Endothelial cell of umbilical vein (primary cell): Measurements from ENCODE around the gene RYR2. TPM values are rescaled to one million over a fixed set of nuclear protein-coding genes. Genes with fewer than 3 reads are reported as not detected.

Experiments used
- BruUV-seq: library from RNA; stranded (reverse); fragments of 400-500 nt; replicated peaks from 2 replicates; lab custom pipeline; 2021; lab: Mats Ljungman, UMichigan
- CTCF ChIA-PET: fragments of 300-600, 350-600 bp; sonication (Branson Sonifier 250); formaldehyde crosslinking; loops from one replicate; lab custom pipeline; 2021; ENCODE audit warnings: antibody characterized with exemption, inconsistent platforms; lab: Charles Lee
- POLR2A ChIA-PET: fragments of 300-600, 350-600 bp; sonication (Branson Sonifier 250); formaldehyde crosslinking; loops from one replicate; lab custom pipeline; 2021; ENCODE audit warnings: antibody characterized with exemption, inconsistent platforms; lab: Charles Lee
- DNase-seq: peaks from one replicate; pipeline ENCODE4 v3.0.0-alpha.2; 2011; ENCODE audit warnings: low read depth, low spot score
- FAIRE-seq: peaks from 2 replicates; lab custom pipeline; 2011; peaks lifted over from hg19 to GRCh38; lab: Jason Lieb, UNC
- H2AFZ ChIP-seq: 2 replicates; pipeline ENCODE4 v1.6.0; 2012; ENCODE audit warnings: low read depth, low read length, control low read depth, inconsistent platforms
- H3K27ac ChIP-seq: 2 replicates; pipeline ENCODE4 v1.5.1; 2011; ENCODE audit warnings: low read depth, mild to moderate bottlenecking, control low read depth, low read length, moderate library complexity; ENCODE audit not compliant: insufficient read depth
- H3K27me3 ChIP-seq, 2 experiments: 2 replicates each; pipeline versions ENCODE4 v1.6.0 to v1.6.1; 2011; ENCODE audit warnings: low read length in 2 of 2, mixed read lengths in 1 of 2; ENCODE audit not compliant: control insufficient read depth in 2 of 2, insufficient read depth in 2 of 2
- H3K36me3 ChIP-seq, 2 experiments: 2 replicates in 1 of 2; 3 replicates in 1 of 2; pipeline ENCODE4 v1.5.1; 2011; ENCODE audit warnings: low read length in 2 of 2, mild to moderate bottlenecking in 1 of 2, moderate library complexity in 1 of 2; ENCODE audit not compliant: control insufficient read depth in 2 of 2, insufficient read depth in 2 of 2; ENCODE audit errors: extremely low read depth in 1 of 2
- H3K4me1 ChIP-seq: 3 replicates; pipeline ENCODE4 v1.5.1; 2011; ENCODE audit warnings: mild to moderate bottlenecking, low read length; ENCODE audit not compliant: control insufficient read depth, insufficient read depth; ENCODE audit errors: extremely low read depth
- H3K4me2 ChIP-seq: 2 replicates; pipeline ENCODE4 v1.6.1; 2011; ENCODE audit warnings: low read length, control low read depth, mixed read lengths; ENCODE audit not compliant: insufficient read depth
- H3K4me3 ChIP-seq, 3 experiments: fragments of 200-600 bp in 1 of 3; sonication (generic), shearing (Covaris generic) in 1 of 3; replicated peaks in 1 of 3; 2 replicates each; pipeline ENCODE4 v1.5.1; 2011 to 2016; ENCODE audit warnings: control low read depth in 3 of 3, low read length in 3 of 3, mild to moderate bottlenecking in 2 of 3, inconsistent platforms in 1 of 3, low read depth in 1 of 3, moderate library complexity in 1 of 3; ENCODE audit not compliant: insufficient read depth in 1 of 3
- H3K79me2 ChIP-seq: 2 replicates; pipeline ENCODE4 v1.6.0; 2012; ENCODE audit warnings: low read length, inconsistent platforms; ENCODE audit not compliant: control insufficient read depth, insufficient read depth
- H3K9ac ChIP-seq: replicated peaks from 2 replicates; pipeline ENCODE3; 2011; ENCODE audit warnings: low read length, control low read depth; ENCODE audit not compliant: insufficient read depth; ENCODE audit errors: extremely low read depth
- H3K9me1 ChIP-seq: replicated peaks from 3 replicates; pipeline ENCODE4 v1.6.0; 2011; ENCODE audit warnings: mild to moderate bottlenecking, low read length; ENCODE audit not compliant: control insufficient read depth, insufficient read depth; ENCODE audit errors: extremely low read depth
- H3K9me3 ChIP-seq: replicated peaks from 2 replicates; pipeline ENCODE4 v1.5.1; 2012; ENCODE audit warnings: low read length, inconsistent platforms; ENCODE audit not compliant: control insufficient read depth, insufficient read depth
- H4K20me1 ChIP-seq: replicated peaks from 2 replicates; pipeline ENCODE3; 2011; ENCODE audit warnings: mild to moderate bottlenecking, low read length; ENCODE audit not compliant: control insufficient read depth, insufficient read depth; ENCODE audit errors: extremely low read depth
- EZH2 ChIP-seq: IDR thresholded peaks from 2 replicates; pipeline ENCODE4 v1.6.1; 2012; ENCODE audit warnings: borderline replicate concordance, low read depth, mild to moderate bottlenecking, moderate library complexity, low read length, inconsistent platforms; ENCODE audit not compliant: severe bottlenecking
- FOS ChIP-seq: IDR thresholded peaks from 2 replicates; pipeline ENCODE4 v1.6.1; 2011; ENCODE audit warnings: mild to moderate bottlenecking, low read length, moderate library complexity, borderline replicate concordance; ENCODE audit not compliant: insufficient read depth
- GATA2 ChIP-seq: IDR thresholded peaks from 2 replicates; pipeline ENCODE4 v1.7.0; 2011; ENCODE audit warnings: low read depth, mild to moderate bottlenecking, moderate library complexity, mixed read lengths, low read length; ENCODE audit not compliant: insufficient read length, insufficient read depth
- JUN ChIP-seq: IDR thresholded peaks from 2 replicates; pipeline ENCODE4 v1.6.1; 2011; ENCODE audit warnings: borderline replicate concordance, low read depth; ENCODE audit not compliant: insufficient read length, insufficient read depth
- MAX ChIP-seq: IDR thresholded peaks from 2 replicates; pipeline ENCODE4 v1.6.1; 2011; ENCODE audit not compliant: insufficient read depth, insufficient read length
- MYC ChIP-seq: IDR thresholded peaks from one replicate; pipeline ENCODE4 v1.6.1; 2011; ENCODE audit warnings: mild to moderate bottlenecking, low read depth, low read length
- POLR2A ChIP-seq: IDR thresholded peaks from 2 replicates; pipeline ENCODE4 v1.6.1; 2012; ENCODE audit warnings: low read depth, mild to moderate bottlenecking, control low read depth, low read length
- POLR2AphosphoS5 ChIP-seq: IDR thresholded peaks from 2 replicates; pipeline ENCODE4 v1.6.1; 2012; ENCODE audit warnings: low read depth, mild to moderate bottlenecking, control low read depth, low read length, moderate library complexity; ENCODE audit not compliant: insufficient read depth
- dilution Hi-C: fragments of 300-500 bp; cut with MboI; formaldehyde crosslinking; loops from one replicate; pipeline ENCODE4 v1.15.0; 2019; ENCODE audit warnings: low sequenced_read_pairs; ENCODE audit not compliant: extremely low pct_ligation_motif_present
- intact Hi-C: fragments of 100-400 bp; cut with micrococcal nuclease; formaldehyde crosslinking; loops from one replicate; pipeline ENCODE4 v1.10.0; 2022
- polyA plus RNA-seq, 4 experiments: library from polyadenylated mRNA; depleted of rRNA in 3 of 4; stranded (reverse) in 3 of 4; unstranded in 1 of 4; fragments of >200 nt; gene quantifications; 2 replicates each; pipeline versions ENCODE4 v1.2.1 to v1.2.3, GENCODE V29; 2011 to 2012; ENCODE audit warnings: missing spikeins in 1 of 4
- total RNA-seq: library from RNA; stranded (reverse); gene quantifications from 2 replicates; pipeline ENCODE4 v1.2.3, GENCODE V29; 2021
- TF ChIP-seq, protein P1 (sequence below), 2 donors: IDR thresholded peaks; 1 replicate in 1 of 2; 2 replicates in 1 of 2; pipeline ENCODE4 v1.5.1; 2011; ENCODE audit warnings: low read length in 2 of 2, mild to moderate bottlenecking in 2 of 2, moderate library complexity in 2 of 2, control low read depth in 1 of 2, inconsistent platforms in 1 of 2, low read depth in 1 of 2; ENCODE audit not compliant: insufficient read depth in 1 of 2; ENCODE audit errors: extremely low read depth in 1 of 2

RYR2 gene
- total and polyA plus RNA-seq, 2 donors (not counting 3 experiments of a cell fraction or from before 2014, with no cell fraction given), result not detected

DNA sequence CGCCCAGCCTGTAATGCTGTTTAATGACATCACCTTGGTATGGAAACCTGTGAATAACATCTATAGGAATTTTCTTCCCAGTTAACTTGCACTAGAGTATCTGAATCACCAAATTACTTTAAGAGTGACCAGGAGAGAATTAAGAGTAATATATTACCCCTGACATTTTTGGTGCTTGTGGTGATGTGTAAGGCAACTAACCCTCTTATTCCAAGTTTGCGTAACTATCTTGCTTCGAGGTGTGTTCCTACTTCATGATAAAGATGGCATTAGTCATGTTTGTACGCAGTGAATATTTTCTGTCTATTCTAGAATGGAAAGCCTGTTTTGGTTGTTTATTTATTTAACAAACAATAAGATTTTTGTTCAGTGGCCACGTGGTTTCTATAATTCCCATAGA lies 717.4 kb downstream of the RYR2 start:
- intact Hi-C loops, result no loop called here
- H3K9ac ChIP-seq, result no peak overlapping the region
- FAIRE-seq, result no peak
- BruUV-seq, result no TSS peak
- peaks cover 5% of the 10 kb centered on the region for H3K9me3 ChIP-seq
- no peaks in the 10 kb centered on the region for H3K79me2 ChIP-seq
- dilution Hi-C loops, result no loop called here
- TF ChIP-seq JUN (no peak), MYC (no peak), GATA2 (no peak), EZH2 (no peak), FOS (no peak), MAX (no peak), POLR2A (no peak), POLR2AphosphoS5 (no peak)
- TF ChIP-seq, protein P1, sequence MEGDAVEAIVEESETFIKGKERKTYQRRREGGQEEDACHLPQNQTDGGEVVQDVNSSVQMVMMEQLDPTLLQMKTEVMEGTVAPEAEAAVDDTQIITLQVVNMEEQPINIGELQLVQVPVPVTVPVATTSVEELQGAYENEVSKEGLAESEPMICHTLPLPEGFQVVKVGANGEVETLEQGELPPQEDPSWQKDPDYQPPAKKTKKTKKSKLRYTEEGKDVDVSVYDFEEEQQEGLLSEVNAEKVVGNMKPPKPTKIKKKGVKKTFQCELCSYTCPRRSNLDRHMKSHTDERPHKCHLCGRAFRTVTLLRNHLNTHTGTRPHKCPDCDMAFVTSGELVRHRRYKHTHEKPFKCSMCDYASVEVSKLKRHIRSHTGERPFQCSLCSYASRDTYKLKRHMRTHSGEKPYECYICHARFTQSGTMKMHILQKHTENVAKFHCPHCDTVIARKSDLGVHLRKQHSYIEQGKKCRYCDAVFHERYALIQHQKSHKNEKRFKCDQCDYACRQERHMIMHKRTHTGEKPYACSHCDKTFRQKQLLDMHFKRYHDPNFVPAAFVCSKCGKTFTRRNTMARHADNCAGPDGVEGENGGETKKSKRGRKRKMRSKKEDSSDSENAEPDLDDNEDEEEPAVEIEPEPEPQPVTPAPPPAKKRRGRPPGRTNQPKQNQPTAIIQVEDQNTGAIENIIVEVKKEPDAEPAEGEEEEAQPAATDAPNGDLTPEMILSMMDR (IDR thresholded peaks at IDR 0.05; ENCODE audit: extremely low read depth in 1 of 2, insufficient read depth in 1 of 2, low read depth in 1 of 2, low read length in 2 of 2), result no peak
- H3K4me1 ChIP-seq, result no peaks in the 10 kb centered on the region
- H2AFZ ChIP-seq, result no peak overlapping the region
- no peak for DNase-seq
- H3K9me1 ChIP-seq, result no peaks in the 10 kb centered on the region
- no peaks in the 10 kb centered on the region for H3K27me3 ChIP-seq
- H3K4me3 ChIP-seq, result no peak overlapping the region
- ChIA-PET POLR2A (no interaction called here), CTCF (no interaction called here)
- no peaks in the 10 kb centered on the region for H3K36me3 ChIP-seq
- H3K4me2 ChIP-seq, result no peak overlapping the region
- H4K20me1 ChIP-seq, result no peaks in the 10 kb centered on the region
- no peak overlapping the region for H3K27ac ChIP-seq
